Activated CD8-positive, alpha-beta T cell treated with anti-CD3 and anti-CD28 coated beads for 36 hours (primary cell): ENCODE measurements around the gene YEATS4. TPM values are rescaled to one million over a fixed set of nuclear protein-coding genes. Genes with fewer than 3 reads are reported as not detected.

Experiments used
- ATAC-seq: fragments of 200-7000 bp; cut with Tn5 transposase; one replicate; pipeline ENCODE4 v1.10.0; 2021; ENCODE audit warnings: mild to moderate bottlenecking, moderate library complexity
- CTCF ChIA-PET: fragments of 350-600 bp; sonication (Branson Sonifier 250); formaldehyde crosslinking; loops from one replicate; lab custom pipeline; 2021; ENCODE audit warnings: antibody characterized with exemption; lab: Charles Lee
- POLR2A ChIA-PET: fragments of 350-600 bp; sonication (Branson Sonifier 250); formaldehyde crosslinking; loops from one replicate; lab custom pipeline; 2021; ENCODE audit warnings: antibody characterized with exemption; lab: Charles Lee
- DNase-seq: peaks from one replicate; pipeline ENCODE4 v3.0.0-alpha.2; 2020
- H3K27ac Mint-ChIP-seq: one replicate; pipeline ENCODE4 v1.8.0; 2021; ENCODE audit warnings: mild to moderate bottlenecking, mixed read lengths
- H3K27me3 Mint-ChIP-seq: one replicate; pipeline ENCODE4 v1.8.0; 2021; ENCODE audit warnings: mixed read lengths
- H3K36me3 Mint-ChIP-seq: one replicate; pipeline ENCODE4 v1.8.0; 2021; ENCODE audit warnings: low read depth, mixed read lengths
- H3K4me1 Mint-ChIP-seq: one replicate; pipeline ENCODE4 v1.8.0; 2021; ENCODE audit warnings: low read depth, mixed read lengths
- H3K4me3 Mint-ChIP-seq: one replicate; pipeline ENCODE4 v1.8.0; 2021; ENCODE audit warnings: mild to moderate bottlenecking, moderate library complexity, mixed read lengths
- H3K9me3 Mint-ChIP-seq: one replicate; pipeline ENCODE4 v1.8.0; 2021; ENCODE audit warnings: mixed read lengths
- intact Hi-C: fragments of 100-400 bp; cut with micrococcal nuclease; formaldehyde crosslinking; loops from one replicate; pipeline ENCODE4 v1.10.0; 2022
- total RNA-seq, 2 experiments: library from RNA; stranded (reverse); gene quantifications; one replicate each; pipeline ENCODE4 v1.2.3, GENCODE V29; 2021
- TF ChIP-seq, protein P1 (sequence below): fragments of 200-600 bp; IDR thresholded peaks from one replicate; pipeline ENCODE4 v1.8.0; 2022; ENCODE audit warnings: antibody characterized with exemption, mild to moderate bottlenecking

YEATS4 gene
- total RNA-seq, 2 experiments from 2014 or later = 54.0 to 60.9 TPM

DNA sequence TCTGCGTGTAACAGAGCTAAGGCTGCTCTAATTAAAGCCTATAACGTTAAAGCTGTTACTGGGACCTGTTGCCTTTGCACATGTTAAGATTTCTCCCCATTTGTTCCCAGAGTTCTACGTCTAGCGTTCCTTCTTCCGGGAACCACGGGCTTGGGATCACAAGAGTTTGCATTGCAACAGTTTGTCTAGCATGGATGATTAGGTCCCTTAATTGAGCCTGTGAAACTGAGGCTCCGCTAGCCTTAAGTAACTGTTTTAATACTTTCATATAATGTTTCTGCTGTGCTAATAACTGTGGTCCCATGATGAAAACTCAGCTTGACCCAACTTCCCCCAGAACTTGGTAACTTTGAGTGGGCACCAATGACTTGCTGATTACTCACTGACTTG, 28.0 kb upstream of the YEATS4 start:
- Mint-ChIP-seq H3K4me1 (peaks cover 42% of the 10 kb centered on the region), H3K27me3 (no peaks in the 10 kb centered on the region), H3K27ac (peak overlapping the region; percentile 87), H3K4me3 (peak overlapping the region; percentile 75), H3K9me3 (no peaks in the 10 kb centered on the region), H3K36me3 (no peaks in the 10 kb centered on the region)
- ATAC-seq = no peak
- POLR2A ChIA-PET = interaction anchor here (0.6 to 2.3 kb wide), 7 partner anchors 10 to 357 kb away, joined by 3 to 8 read pairs (median 5); no protein-coding TSS in a partner anchor
- CTCF ChIA-PET = interaction anchor here (0.9 to 7.0 kb wide), 6 partner anchors 10 to 239 kb away, joined by 3 to 39 read pairs (median 4); no protein-coding TSS in a partner anchor
- intact Hi-C loops = no loop called here
- TF ChIP-seq, protein P1, sequence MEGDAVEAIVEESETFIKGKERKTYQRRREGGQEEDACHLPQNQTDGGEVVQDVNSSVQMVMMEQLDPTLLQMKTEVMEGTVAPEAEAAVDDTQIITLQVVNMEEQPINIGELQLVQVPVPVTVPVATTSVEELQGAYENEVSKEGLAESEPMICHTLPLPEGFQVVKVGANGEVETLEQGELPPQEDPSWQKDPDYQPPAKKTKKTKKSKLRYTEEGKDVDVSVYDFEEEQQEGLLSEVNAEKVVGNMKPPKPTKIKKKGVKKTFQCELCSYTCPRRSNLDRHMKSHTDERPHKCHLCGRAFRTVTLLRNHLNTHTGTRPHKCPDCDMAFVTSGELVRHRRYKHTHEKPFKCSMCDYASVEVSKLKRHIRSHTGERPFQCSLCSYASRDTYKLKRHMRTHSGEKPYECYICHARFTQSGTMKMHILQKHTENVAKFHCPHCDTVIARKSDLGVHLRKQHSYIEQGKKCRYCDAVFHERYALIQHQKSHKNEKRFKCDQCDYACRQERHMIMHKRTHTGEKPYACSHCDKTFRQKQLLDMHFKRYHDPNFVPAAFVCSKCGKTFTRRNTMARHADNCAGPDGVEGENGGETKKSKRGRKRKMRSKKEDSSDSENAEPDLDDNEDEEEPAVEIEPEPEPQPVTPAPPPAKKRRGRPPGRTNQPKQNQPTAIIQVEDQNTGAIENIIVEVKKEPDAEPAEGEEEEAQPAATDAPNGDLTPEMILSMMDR = no peak
- DNase-seq = no peak

DNA sequence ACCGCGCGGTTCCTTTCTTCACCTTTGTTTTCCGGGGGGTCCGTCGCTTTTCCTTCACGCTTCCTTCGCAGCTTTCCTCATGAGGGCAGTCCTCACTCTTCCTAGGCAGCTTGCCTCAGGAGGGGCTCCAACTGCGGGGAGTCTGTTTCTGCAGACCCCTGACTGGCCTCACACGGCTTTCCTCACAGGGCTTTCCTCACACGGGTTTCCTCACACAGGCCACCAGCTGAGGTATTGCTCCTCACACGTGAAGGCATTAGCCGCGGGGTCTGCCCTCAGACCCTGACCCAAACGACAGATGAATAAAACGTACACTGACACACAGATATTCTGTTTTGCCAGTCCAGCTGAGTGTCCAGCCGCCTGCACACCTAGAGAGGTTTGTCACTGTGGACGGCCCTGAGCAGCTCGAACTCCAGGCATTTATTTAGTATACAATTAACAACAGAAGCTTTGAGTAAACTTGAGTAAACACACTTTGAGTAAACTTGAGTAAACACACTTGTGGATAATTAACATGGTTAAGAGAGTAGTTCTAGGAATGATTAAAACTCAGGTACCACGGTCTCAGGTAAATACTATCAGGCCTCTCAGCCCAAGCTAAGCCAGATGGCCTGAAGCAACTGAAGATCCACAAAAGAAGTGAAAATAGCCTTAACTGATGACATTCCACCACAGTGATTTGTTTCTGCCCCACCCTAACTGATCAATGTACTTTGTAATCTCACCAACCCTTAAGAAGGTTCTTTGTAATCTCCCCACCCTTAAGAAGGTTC, 27.4 kb upstream of the YEATS4 start:
- H3K4me3 Mint-ChIP-seq = peak overlapping the region; percentile 75
- H3K27ac Mint-ChIP-seq = peak overlapping the region; percentile 87
- H3K4me1 Mint-ChIP-seq = peaks cover 42% of the 10 kb centered on the region
- no peak for ATAC-seq
- no peaks in the 10 kb centered on the region for H3K36me3 Mint-ChIP-seq
- POLR2A ChIA-PET = interaction anchor here (0.8 to 2.3 kb wide), 4 partner anchors 9 to 272 kb away, joined by 3 to 8 read pairs (median 4); no protein-coding TSS in a partner anchor
- CTCF ChIA-PET = interaction anchor here (1.2 to 7.0 kb wide), 5 partner anchors 10 to 239 kb away, joined by 3 to 39 read pairs (median 4); no protein-coding TSS in a partner anchor
- intact Hi-C loops = no loop called here
- DNase-seq = no peak
- no peaks in the 10 kb centered on the region for H3K27me3 Mint-ChIP-seq
- TF ChIP-seq, protein P1 = no peak
- no peaks in the 10 kb centered on the region for H3K9me3 Mint-ChIP-seq

DNA sequence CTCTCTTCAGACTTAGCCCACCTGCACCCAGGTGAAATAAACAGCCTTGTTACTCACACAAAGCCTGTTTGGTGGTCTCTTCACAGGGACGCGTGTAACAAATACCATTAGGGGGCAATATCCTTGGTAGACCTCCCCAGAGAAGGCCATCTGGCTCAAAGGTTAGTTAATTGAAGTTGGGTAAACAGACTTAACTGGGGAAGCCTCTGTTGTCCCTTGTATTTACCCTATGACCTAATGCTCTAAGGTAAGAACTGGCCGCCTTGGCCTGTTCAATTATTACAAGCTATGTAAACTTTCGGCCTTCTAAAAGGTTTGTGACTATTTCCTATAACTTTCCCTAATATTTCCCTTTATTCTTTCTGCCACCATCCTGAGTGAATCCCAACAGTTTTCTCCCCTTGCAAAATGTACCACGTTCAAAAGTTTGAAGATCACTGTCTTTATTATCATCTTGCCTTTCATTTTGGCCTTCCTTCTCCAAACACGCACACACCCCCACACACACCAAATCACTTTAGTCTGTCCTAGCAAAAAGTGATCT, 26.7 kb upstream of the YEATS4 start:
- intact Hi-C loops = no loop called here
- ATAC-seq (no peak), DNase-seq (no peak)
- POLR2A ChIA-PET = no interaction called here
- TF ChIP-seq, protein P1 = no peak
- Mint-ChIP-seq H3K4me3 (no peak overlapping the region), H3K4me1 (peaks cover 44% of the 10 kb centered on the region), H3K27me3 (no peaks in the 10 kb centered on the region), H3K9me3 (no peaks in the 10 kb centered on the region), H3K27ac (no peak overlapping the region), H3K36me3 (no peaks in the 10 kb centered on the region)
- CTCF ChIA-PET = interaction anchor here (1.2 to 7.0 kb wide), 4 partner anchors 9 to 308 kb away, joined by 3 to 39 read pairs (median 4); no protein-coding TSS in a partner anchor

DNA sequence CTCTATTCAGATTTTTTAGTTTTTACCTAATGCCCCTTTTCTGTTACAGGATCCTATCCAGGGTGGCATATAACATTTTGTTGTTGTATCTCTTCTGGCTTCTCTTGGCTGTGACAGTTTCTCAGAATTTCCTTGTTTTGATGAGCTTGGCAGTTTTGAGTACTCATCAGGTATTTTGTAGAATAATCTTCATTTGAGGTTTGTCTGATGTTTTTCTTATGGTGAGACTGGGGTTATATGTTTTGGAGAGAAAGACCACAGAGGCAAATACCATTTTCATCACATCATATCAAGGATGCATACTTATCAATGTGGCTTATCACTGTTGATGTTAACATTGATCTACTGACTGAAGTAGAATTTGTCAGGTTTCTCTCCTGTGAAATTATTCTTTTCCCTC, 25.4 kb upstream of the YEATS4 start:
- Mint-ChIP-seq H3K36me3 (no peaks in the 10 kb centered on the region), H3K9me3 (no peaks in the 10 kb centered on the region), H3K27me3 (no peaks in the 10 kb centered on the region), H3K27ac (peak overlapping the region; percentile 16), H3K4me1 (peaks cover 36% of the 10 kb centered on the region), H3K4me3 (no peak overlapping the region)
- no peak for ATAC-seq
- intact Hi-C loops = no loop called here
- DNase-seq = no peak
- TF ChIP-seq, protein P1 = no peak
- ChIA-PET CTCF (interaction anchor here (0.6 to 7.0 kb wide), 4 partner anchors 23 to 306 kb away, joined by 3 to 39 read pairs (median 4); no protein-coding TSS in a partner anchor), POLR2A (interaction anchor here (0.6 kb wide), 1 partner anchor 21 kb away, joined by 3 read pairs; no protein-coding TSS in a partner anchor)
